Endothelial cell (in vitro differentiated cells): ENCODE measurements around the gene ENPEP. TPM values are rescaled to one million over a fixed set of nuclear protein-coding genes. Genes with fewer than 3 reads are reported as not detected.

ENCODE experiments used
- DNase-seq: peaks from one replicate; pipeline ENCODE4 v3.0.0; 2021; ENCODE audit warnings: low spot score
- H3K27ac Mint-ChIP-seq: one replicate; pipeline ENCODE4 v1.8.0; 2021; ENCODE audit warnings: mixed read lengths, inconsistent platforms; ENCODE audit not compliant: unreplicated experiment
- H3K27me3 Mint-ChIP-seq: one replicate; pipeline ENCODE4 v1.8.0; 2021; ENCODE audit warnings: mild to moderate bottlenecking, moderate library complexity, mixed read lengths, inconsistent platforms; ENCODE audit not compliant: unreplicated experiment
- H3K36me3 Mint-ChIP-seq: one replicate; pipeline ENCODE4 v1.8.0; 2021; ENCODE audit warnings: mild to moderate bottlenecking, low read depth, mixed read lengths, inconsistent platforms; ENCODE audit not compliant: unreplicated experiment
- H3K4me1 Mint-ChIP-seq: one replicate; pipeline ENCODE4 v1.8.0; 2021; ENCODE audit warnings: mild to moderate bottlenecking, mixed read lengths, inconsistent platforms; ENCODE audit not compliant: unreplicated experiment
- H3K4me3 Mint-ChIP-seq: one replicate; pipeline ENCODE4 v1.8.0; 2021; ENCODE audit warnings: mild to moderate bottlenecking, mixed read lengths, inconsistent platforms; ENCODE audit not compliant: unreplicated experiment
- H3K9me3 Mint-ChIP-seq: one replicate; pipeline ENCODE4 v1.8.0; 2021; ENCODE audit warnings: mixed read lengths, inconsistent platforms; ENCODE audit not compliant: unreplicated experiment
- CTCF ChIP-seq: fragments of 200-600 bp; sonication (generic); IDR thresholded peaks from one replicate; pipeline ENCODE4 v1.5.0; 2021; ENCODE audit warnings: antibody characterized with exemption; ENCODE audit not compliant: unreplicated experiment
- total RNA-seq: library from RNA; stranded (reverse); fragmentation: NEBNext Ultra II Directional; extraction: Animal tissue kit (Norgen Biotek cat#: 25700); gene quantifications from one replicate; pipeline ENCODE4 v1.2.1, GENCODE V29; 2021; ENCODE audit not compliant: unreplicated experiment

ENPEP gene
- total RNA-seq, 1 donor from 2014 or later, result 3.5 TPM

- H3K27ac Mint-ChIP-seq, result peak overlapping the region; percentile 61
- H3K4me1 Mint-ChIP-seq, result peaks cover 54% of the 10 kb centered on the region
- peak; percentile 29 for DNase-seq
- peak overlapping the region; percentile 97 for H3K4me3 Mint-ChIP-seq
- TF ChIP-seq CTCF, result no peak
- H3K27me3 Mint-ChIP-seq, result peaks cover 35% of the 10 kb centered on the region
- H3K9me3 Mint-ChIP-seq, result no peaks in the 10 kb centered on the region
- peaks cover 7% of the 10 kb centered on the region for H3K36me3 Mint-ChIP-seq
These were observed 138.4 kb downstream of the ENPEP start for GRCh38 chr4:110614173-110614963.

Other genes starting within 250 kb of the ENPEP start
- gene PITX2, start 146.9 kb downstream of the ENPEP start, total RNA-seq, result 11.9 TPM